K562 (cell line): Measurements from ENCODE around the gene MAP4K1. TPM values are rescaled to one million over a fixed set of nuclear protein-coding genes. Genes with fewer than 3 reads are reported as not detected.

ENCODE experiments used
- BHLHE40 ChIP-seq: IDR thresholded peaks from 2 replicates; pipeline ENCODE4 v1.6.1; 2011; ENCODE audit warnings: low read length, improper control_type of control experiment
- BRD9 ChIP-seq: fragments of 450-650 bp; IDR thresholded peaks from 2 replicates; pipeline ENCODE4 v1.6.1; 2018; ENCODE audit warnings: low read depth; ENCODE audit not compliant: partially characterized antibody
- ELF1 ChIP-seq: fragments of 200-800 bp; sonication (Bioruptor generic); IDR thresholded peaks from 2 replicates; pipeline ENCODE4 v1.6.1; 2016; ENCODE audit warnings: missing genetic modification characterization, missing compliant biosample characterization
- ESRRA ChIP-seq: fragments of 450-650 bp; IDR thresholded peaks from 2 replicates; pipeline ENCODE4 v1.6.1; 2014; ENCODE audit warnings: low read depth, mild to moderate bottlenecking, moderate library complexity, borderline replicate concordance
- ETV5 ChIP-seq: sonication (generic); formaldehyde crosslinking; IDR thresholded peaks from 2 replicates; pipeline ENCODE4 v1.4.0; 2020; ENCODE audit warnings: low read depth, mild to moderate bottlenecking, missing genetic modification reagents
- FOXM1 ChIP-seq, 2 experiments: fragments of 450-650 bp in 1 of 2; sonication (generic) in 1 of 2; formaldehyde crosslinking in 1 of 2; IDR thresholded peaks; 2 replicates each; pipeline versions ENCODE4 v1.6.1 to v1.9.0; 2017 to 2022; ENCODE audit warnings: low read depth in 2 of 2, mild to moderate bottlenecking in 2 of 2, missing genetic modification reagents in 1 of 2, moderate library complexity in 1 of 2
- GABPB1 ChIP-seq: sonication (generic); formaldehyde crosslinking; IDR thresholded peaks from 2 replicates; pipeline ENCODE4 v1.8.0; 2022; ENCODE audit warnings: mild to moderate bottlenecking, missing genetic modification reagents
- GATA2 ChIP-seq: sonication (generic); formaldehyde crosslinking; IDR thresholded peaks from 2 replicates; pipeline ENCODE4 v1.4.0; 2020; ENCODE audit warnings: mild to moderate bottlenecking, missing genetic modification reagents
- HNRNPL ChIP-seq: fragments of 200-400 bp; formaldehyde crosslinking; IDR thresholded peaks from 2 replicates; pipeline ENCODE4 v1.6.1; 2017; ENCODE audit warnings: low read depth, mild to moderate bottlenecking, low read length
- IRF2 ChIP-seq: sonication (generic); formaldehyde crosslinking; IDR thresholded peaks from 2 replicates; pipeline ENCODE4 v1.8.1; 2022; ENCODE audit warnings: mild to moderate bottlenecking, missing genetic modification reagents
- MBD2 ChIP-seq: sonication (generic); IDR thresholded peaks from 2 replicates; pipeline ENCODE4 v1.6.1; 2016; ENCODE audit warnings: low read depth, borderline replicate concordance
- MEF2A ChIP-seq: IDR thresholded peaks from 2 replicates; pipeline ENCODE4 v1.6.1; 2011; ENCODE audit warnings: low read depth, mild to moderate bottlenecking, low read length, moderate library complexity; ENCODE audit not compliant: control insufficient read depth
- PCBP1 ChIP-seq: fragments of 200-400 bp; formaldehyde crosslinking; IDR thresholded peaks from 2 replicates; pipeline ENCODE4 v1.6.1; 2018; ENCODE audit warnings: mild to moderate bottlenecking, low read depth, low read length; ENCODE audit not compliant: poor library complexity, severe bottlenecking
- PML ChIP-seq: IDR thresholded peaks from 2 replicates; pipeline ENCODE4 v1.6.1; 2012; ENCODE audit warnings: low read length, inconsistent platforms
- POLR2B ChIP-seq: fragments of 450-650 bp; IDR thresholded peaks from 2 replicates; pipeline ENCODE4 v1.6.1; 2018; ENCODE audit warnings: low read depth; ENCODE audit not compliant: partially characterized antibody
- POLR2G ChIP-seq: fragments of 200-400 bp; formaldehyde crosslinking; IDR thresholded peaks from 2 replicates; pipeline ENCODE4 v1.6.1; 2017; ENCODE audit warnings: low read depth, mild to moderate bottlenecking, antibody characterized with exemption, low read length, moderate library complexity
- POLR3A ChIP-seq: IDR thresholded peaks from 2 replicates; pipeline ENCODE4 v1.6.1; 2011; ENCODE audit warnings: borderline replicate concordance, mild to moderate bottlenecking, moderate library complexity; ENCODE audit not compliant: insufficient read length, insufficient read depth; ENCODE audit errors: extremely low read depth
- SAP30 ChIP-seq: fragments of 200-600 bp; sonication (generic); IDR thresholded peaks from 2 replicates; pipeline ENCODE4 v1.6.1; 2012; ENCODE audit warnings: borderline replicate concordance, low read depth, mild to moderate bottlenecking, moderate library complexity, low read length, control low read depth, inconsistent platforms; ENCODE audit not compliant: insufficient read depth, poor library complexity, severe bottlenecking
- SMARCE1 ChIP-seq: fragments of 450-650 bp; IDR thresholded peaks from 2 replicates; pipeline ENCODE4 v1.7.1; 2016; ENCODE audit warnings: mild to moderate bottlenecking
- U2AF1 ChIP-seq: fragments of 200-400 bp; formaldehyde crosslinking; optimal IDR thresholded peaks from 2 replicates; pipeline ENCODE3; 2017; ENCODE audit warnings: mild to moderate bottlenecking, low read depth, low read length, moderate library complexity
- ZFPM2 ChIP-seq: fragments of 250-450 bp; sonication (Bioruptor Pico); IDR thresholded peaks from 2 replicates; pipeline ENCODE4 v1.5.1; 2022; ENCODE audit warnings: mild to moderate bottlenecking
- ZNF239 ChIP-seq: fragments of 250-450 bp; sonication (Bioruptor Pico); IDR thresholded peaks from 2 replicates; pipeline ENCODE4 v1.4.0; 2020; ENCODE audit warnings: mild to moderate bottlenecking
- ZNF444 ChIP-seq: fragments of 250-450 bp; sonication (Bioruptor Pico); IDR thresholded peaks from 2 replicates; pipeline ENCODE4 v1.4.0; 2020; ENCODE audit warnings: mild to moderate bottlenecking, moderate library complexity
- ZNF57 ChIP-seq: fragments of 450-650 bp; formaldehyde crosslinking; IDR thresholded peaks from 2 replicates; pipeline ENCODE4 v1.4.0; 2020; ENCODE audit warnings: mild to moderate bottlenecking, moderate library complexity
- polyA plus RNA-seq, 8 experiments: library from polyadenylated mRNA; depleted of rRNA in 4 of 8; stranded (reverse) in 5 of 8; unstranded in 3 of 8; fragments of >200 nt; fragmentation: Nextera tagmentation in 2 of 8; fragmentation: Illumina TruSeq in 1 of 8; extraction: Ambion mirVana in 2 of 8; extraction: Trizol in 1 of 8; gene quantifications; 2 replicates each; pipeline versions ENCODE4 v1.2.1 to v1.2.3, GENCODE V29; 2011 to 2014; ENCODE audit warnings: inconsistent platforms in 1 of 8, missing spikeins in 1 of 8
- total RNA-seq, 7 experiments: library from RNA; depleted of rRNA in 6 of 7; stranded (reverse); fragments of >200 nt in 6 of 7; fragmentation: Illumina TruSeq in 2 of 7; extraction: Trizol in 2 of 7; gene quantifications; 2 replicates each; pipeline versions ENCODE4 v1.2.1 to v1.2.3, GENCODE V29; 2011 to 2021; ENCODE audit warnings: low replicate concordance in 1 of 7
- TF ChIP-seq, protein P1 (sequence below), 2 experiments: fragments of 200-800 bp in 1 of 2; sonication (Bioruptor generic) in 1 of 2; sonication (generic) in 1 of 2; formaldehyde crosslinking in 1 of 2; IDR thresholded peaks in 1 of 2; conservative IDR thresholded peaks in 1 of 2; 2 replicates each; pipeline versions ENCODE4 v1.5.0 to v1.6.1; 2016 to 2020; ENCODE audit warnings: missing compliant biosample characterization in 1 of 2, missing genetic modification characterization in 1 of 2, missing genetic modification reagents in 1 of 2
- TF ChIP-seq, protein P2 (sequence below), 2 experiments: IDR thresholded peaks; 2 replicates each; pipeline ENCODE4 v1.6.1; 2011; ENCODE audit warnings: borderline replicate concordance in 1 of 2, control low read depth in 1 of 2, low read depth in 1 of 2, low read length in 1 of 2, mild to moderate bottlenecking in 1 of 2, mixed read lengths in 1 of 2, moderate library complexity in 1 of 2; ENCODE audit not compliant: insufficient read depth in 1 of 2, insufficient read length in 1 of 2, poor library complexity in 1 of 2, severe bottlenecking in 1 of 2; ENCODE audit errors: extremely low read depth in 1 of 2

The MAP4K1 gene
- total and polyA plus RNA-seq, 9 of the 15 experiments (the other 6 are each of a cell fraction or from before 2014, with no cell fraction given): 0.14 to 3.2 (median 0.73) TPM; not detected in 1

DNA sequence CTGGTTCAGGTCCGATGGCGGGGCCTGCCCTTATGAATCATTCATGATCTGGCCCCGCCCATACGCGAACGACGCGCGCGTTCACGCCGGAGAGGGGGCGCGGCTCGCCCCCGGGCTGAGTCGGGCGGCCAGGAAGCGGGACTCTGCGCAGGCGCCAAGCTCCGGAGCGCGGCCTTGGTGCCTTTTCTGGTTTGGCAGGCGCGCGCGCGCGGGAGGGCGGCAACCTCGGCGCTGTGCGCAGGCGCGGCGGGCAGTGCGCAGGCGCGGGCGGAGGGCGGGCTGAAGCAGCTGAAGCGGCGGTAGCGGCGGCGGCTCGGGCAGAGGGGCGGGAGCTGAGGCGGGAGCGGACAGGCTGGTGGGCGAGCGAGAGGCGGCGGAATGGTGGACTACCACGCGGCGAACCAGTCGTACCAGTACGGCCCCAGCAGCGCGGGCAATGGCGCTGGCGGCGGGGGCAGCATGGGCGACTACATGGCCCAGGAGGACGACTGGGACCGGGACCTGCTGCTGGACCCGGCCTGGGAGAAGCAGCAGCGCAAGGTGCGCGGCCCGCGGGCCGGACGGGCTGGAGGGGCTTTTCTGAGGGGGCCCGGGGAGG lies 29.7 kb upstream of the MAP4K1 start, which contains the start of gene ACTN4 (continued):
- TF ChIP-seq, protein P1, sequence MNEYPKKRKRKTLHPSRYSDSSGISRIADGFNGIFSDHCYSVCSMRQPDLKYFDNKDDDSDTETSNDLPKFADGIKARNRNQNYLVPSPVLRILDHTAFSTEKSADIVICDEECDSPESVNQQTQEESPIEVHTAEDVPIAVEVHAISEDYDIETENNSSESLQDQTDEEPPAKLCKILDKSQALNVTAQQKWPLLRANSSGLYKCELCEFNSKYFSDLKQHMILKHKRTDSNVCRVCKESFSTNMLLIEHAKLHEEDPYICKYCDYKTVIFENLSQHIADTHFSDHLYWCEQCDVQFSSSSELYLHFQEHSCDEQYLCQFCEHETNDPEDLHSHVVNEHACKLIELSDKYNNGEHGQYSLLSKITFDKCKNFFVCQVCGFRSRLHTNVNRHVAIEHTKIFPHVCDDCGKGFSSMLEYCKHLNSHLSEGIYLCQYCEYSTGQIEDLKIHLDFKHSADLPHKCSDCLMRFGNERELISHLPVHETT (CRISPR knock-in tag; conservative IDR thresholded peaks at IDR 0.05 in 1 of 2, IDR thresholded peaks at IDR 0.05 in 1 of 2): peak in 1 of 2 experiments; percentile 88; a peak in 2 of 4 replicates
- TF ChIP-seq MEF2A (no peak), ZNF239 (no peak), ETV5 (CRISPR knock-in tag) (peak; percentile 76; the same call in 1 of the 2 replicates), GABPB1 (peak; percentile 37; the same call in 1 of the 2 replicates), ZFPM2 (CRISPR knock-in tag) (0 out of 2 replicates have a peak, but pooled peaks have one; percentile 64), BRD9 (no peak), ZNF57 (no peak), BHLHE40 (no peak), ESRRA (peak; percentile 59; the same call in 1 of the 2 replicates), POLR2B (peak; percentile 92), PML (peak; percentile 53; the same call in 1 of the 2 replicates), ELF1 (tag) (peak; percentile 64; the same call in 1 of the 2 replicates), POLR2G (peak; percentile 95), POLR3A (no peak), GATA2 (no peak), SMARCE1 (no peak), FOXM1 (IDR thresholded peaks at IDR 0.05; ENCODE audit: low read depth) (no peak), FOXM1 (CRISPR knock-in tag; IDR thresholded peaks at IDR 0.05; ENCODE audit: low read depth) (peak; percentile 58; the same call in 1 of the 2 replicates), HNRNPL (no peak), U2AF1 (peak; percentile 47), SAP30 (peak; percentile 77), ZNF444 (CRISPR knock-in tag) (no peak), PCBP1 (no peak), IRF2 (CRISPR knock-in tag) (no peak), MBD2 (0 out of 2 replicates have a peak, but pooled peaks have one; percentile 29)
- TF ChIP-seq, protein P2, sequence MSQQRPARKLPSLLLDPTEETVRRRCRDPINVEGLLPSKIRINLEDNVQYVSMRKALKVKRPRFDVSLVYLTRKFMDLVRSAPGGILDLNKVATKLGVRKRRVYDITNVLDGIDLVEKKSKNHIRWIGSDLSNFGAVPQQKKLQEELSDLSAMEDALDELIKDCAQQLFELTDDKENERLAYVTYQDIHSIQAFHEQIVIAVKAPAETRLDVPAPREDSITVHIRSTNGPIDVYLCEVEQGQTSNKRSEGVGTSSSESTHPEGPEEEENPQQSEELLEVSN (IDR thresholded peaks at IDR 0.05; ENCODE audit: borderline replicate concordance in 1 of 2, extremely low read depth in 1 of 2, insufficient read depth in 1 of 2, insufficient read length in 1 of 2, low read depth in 1 of 2, low read length in 1 of 2, poor library complexity in 1 of 2, severe bottlenecking in 1 of 2): peak in 1 of 2 experiments; percentile 64
